Fibroblast of lung (primary cell): Measurements from ENCODE around the gene TXNDC8. TPM values are rescaled to one million over a fixed set of nuclear protein-coding genes. Genes with fewer than 3 reads are reported as not detected.

Experiments
- DNase-seq, 2 donors: peaks; one replicate each; pipeline versions ENCODE4 v3.0.0 to v3.0.0-alpha.2; 2010; ENCODE audit warnings: low read depth in 2 of 2
- H2AFZ ChIP-seq: 2 replicates; pipeline ENCODE4 v1.5.1; 2012; ENCODE audit warnings: low read length, control low read depth, inconsistent platforms
- H3K27ac ChIP-seq: 2 replicates; pipeline ENCODE4 v1.5.1; 2011; ENCODE audit warnings: low read length, control low read depth; ENCODE audit not compliant: insufficient read depth
- H3K27me3 ChIP-seq: 2 replicates; pipeline ENCODE4 v1.5.1; 2011; ENCODE audit warnings: mild to moderate bottlenecking, low read length; ENCODE audit not compliant: control insufficient read depth, insufficient read depth
- H3K36me3 ChIP-seq: 2 replicates; pipeline ENCODE4 v1.5.1; 2011; ENCODE audit warnings: low read length; ENCODE audit not compliant: control insufficient read depth, insufficient read depth
- H3K4me1 ChIP-seq: 2 replicates; pipeline ENCODE4 v1.5.1; 2011; ENCODE audit warnings: low read length; ENCODE audit not compliant: control insufficient read depth, insufficient read depth; ENCODE audit errors: extremely low read depth
- H3K4me2 ChIP-seq: 2 replicates; pipeline ENCODE4 v1.5.1; 2011; ENCODE audit warnings: low read length, control low read depth; ENCODE audit not compliant: insufficient read depth; ENCODE audit errors: extremely low read depth
- H3K4me3 ChIP-seq, 4 experiments: fragments of 200-600 bp in 1 of 4; sonication (generic) in 1 of 4; replicated peaks in 1 of 4; 2 replicates each; pipeline ENCODE4 v1.5.1; 2011 to 2016; ENCODE audit warnings: low read length in 4 of 4, low read depth in 3 of 4, mild to moderate bottlenecking in 3 of 4, control low read depth in 2 of 4, inconsistent platforms in 1 of 4, mixed read lengths in 1 of 4; ENCODE audit not compliant: insufficient read depth in 1 of 4; ENCODE audit errors: control extremely low read depth in 1 of 4
- H3K79me2 ChIP-seq: 2 replicates; pipeline ENCODE4 v1.5.1; 2012; ENCODE audit warnings: mild to moderate bottlenecking, low read length, inconsistent platforms; ENCODE audit not compliant: control insufficient read depth, insufficient read depth
- H3K9ac ChIP-seq: 2 replicates; pipeline ENCODE4 v1.5.1; 2011; ENCODE audit warnings: mild to moderate bottlenecking, low read length, control low read depth; ENCODE audit not compliant: insufficient read depth
- H3K9me3 ChIP-seq: 2 replicates; pipeline ENCODE4 v1.5.1; 2012; ENCODE audit warnings: low read depth, low read length; ENCODE audit not compliant: control insufficient read depth, insufficient read depth
- H4K20me1 ChIP-seq: 2 replicates; pipeline ENCODE4 v1.5.1; 2011; ENCODE audit warnings: low read length; ENCODE audit not compliant: control insufficient read depth, insufficient read depth; ENCODE audit errors: extremely low read depth
- CTCF ChIP-seq, 2 donors: IDR thresholded peaks in 1 of 2; conservative IDR thresholded peaks in 1 of 2; 1 replicate in 1 of 2; 2 replicates in 1 of 2; pipeline ENCODE4 v1.5.1; 2011 to 2012; ENCODE audit warnings: low read length in 2 of 2, control low read depth in 1 of 2, inconsistent platforms in 1 of 2, low read depth in 1 of 2, mild to moderate bottlenecking in 1 of 2
- EZH2 ChIP-seq: IDR thresholded peaks from 2 replicates; pipeline ENCODE4 v1.5.1; 2012; ENCODE audit warnings: low read length, control low read depth, mild to moderate bottlenecking; ENCODE audit errors: missing control alignments
- polyA plus RNA-seq, 2 donors: library from polyadenylated mRNA; depleted of rRNA in 1 of 2; stranded (reverse) in 1 of 2; unstranded in 1 of 2; fragments of >200 nt; gene quantifications; 2 replicates each; pipeline ENCODE4 v1.2.1, GENCODE V29; 2011 to 2012; ENCODE audit warnings: missing spikeins in 1 of 2
- total RNA-seq: library from RNA; depleted of rRNA; stranded (reverse); fragments of >200 nt; gene quantifications from 2 replicates; pipeline ENCODE4 v1.2.1, GENCODE V29; 2014

The TXNDC8 gene
- total and polyA plus RNA-seq, 2 donors (not counting 1 experiment from before 2014, with no cell fraction given), result not detected

- H3K9me3 ChIP-seq, result no peaks in the 10 kb centered on the region
- no peak overlapping the region for H3K9ac ChIP-seq
- no peak overlapping the region for H3K4me2 ChIP-seq
- no peak overlapping the region for H3K27ac ChIP-seq
- H3K4me1 ChIP-seq, result peaks cover 6% of the 10 kb centered on the region
- no peaks in the 10 kb centered on the region for H3K27me3 ChIP-seq
- no peak for DNase-seq
- TF ChIP-seq EZH2 (no peak), CTCF (conservative IDR thresholded peaks at IDR 0.05 in 1 of 2, IDR thresholded peaks at IDR 0.05 in 1 of 2; ENCODE audit: low read depth in 1 of 2, low read length in 2 of 2) (no peak)
- no peaks in the 10 kb centered on the region for H3K79me2 ChIP-seq
- H3K36me3 ChIP-seq, result no peaks in the 10 kb centered on the region
- no peak overlapping the region for H2AFZ ChIP-seq
- H3K4me3 ChIP-seq, result no peak overlapping the region
- no peaks in the 10 kb centered on the region for H4K20me1 ChIP-seq
Measured at GRCh38 chr9:110336363-110336762, 1.3 kb downstream of the TXNDC8 start.

GRCh38 chr9:110334871-110335270 is 2.8 kb downstream of the TXNDC8 start:
- Histone ChIP-seq H3K9ac (no peak overlapping the region), H3K27me3 (no peaks in the 10 kb centered on the region), H3K4me1 (peaks cover 6% of the 10 kb centered on the region), H4K20me1 (no peaks in the 10 kb centered on the region), H3K79me2 (no peaks in the 10 kb centered on the region), H3K4me3 (no peak overlapping the region), H3K4me2 (no peak overlapping the region), H3K27ac (no peak overlapping the region), H3K36me3 (no peaks in the 10 kb centered on the region), H3K9me3 (no peaks in the 10 kb centered on the region), H2AFZ (no peak overlapping the region)
- DNase-seq, result no peak
- TF ChIP-seq CTCF (conservative IDR thresholded peaks at IDR 0.05 in 1 of 2, IDR thresholded peaks at IDR 0.05 in 1 of 2; ENCODE audit: low read depth in 1 of 2, low read length in 2 of 2), result no peak

GRCh38 chr9:110334183-110334582 is 3.5 kb downstream of the TXNDC8 start:
- Histone ChIP-seq H3K4me3 (no peak overlapping the region), H3K36me3 (no peaks in the 10 kb centered on the region), H2AFZ (no peak overlapping the region), H3K27ac (no peak overlapping the region), H3K9me3 (no peaks in the 10 kb centered on the region), H3K27me3 (no peaks in the 10 kb centered on the region), H3K9ac (no peak overlapping the region), H3K79me2 (no peaks in the 10 kb centered on the region), H4K20me1 (no peaks in the 10 kb centered on the region), H3K4me2 (no peak overlapping the region), H3K4me1 (peaks cover 6% of the 10 kb centered on the region)
- DNase-seq, result no peak
- no peak for TF ChIP-seq EZH2
